HepG2 (cell line): ENCODE data around the gene CARTPT. TPM values are rescaled to one million over a fixed set of nuclear protein-coding genes. Genes with fewer than 3 reads are reported as not detected.

Experiments used
- ATAC-seq: fragments of 200-7000 bp; cut with Tn5 transposase; 3 replicates; pipeline ENCODE4 v1.9.1; 2020; ENCODE audit warnings: mild to moderate bottlenecking, moderate library complexity
- BruUV-seq: library from RNA; stranded (reverse); fragments of 400-500 nt; replicated peaks from 2 replicates; lab custom pipeline; 2021; lab: Mats Ljungman, UMichigan
- CTCF ChIA-PET: fragments of 300-600 bp; formaldehyde crosslinking; extraction: SDS; loops from one replicate; lab custom pipeline; 2021; ENCODE audit warnings: low total read pairs, inconsistent platforms, low intra/inter-chr PET ratio; lab: Yijun Ruan, JAX
- POLR2A ChIA-PET: fragments of 350-600 bp; sonication (Branson Sonifier 250); formaldehyde crosslinking; loops from one replicate; lab custom pipeline; 2020; ENCODE audit warnings: antibody characterized with exemption, inconsistent platforms; lab: Yijun Ruan, JAX
- DNase-seq: peaks from one replicate; pipeline ENCODE4 v3.0.0-alpha.2; 2015; ENCODE audit warnings: low spot score
- FAIRE-seq: peaks from 3 replicates; lab custom pipeline; 2011; peaks lifted over from hg19 to GRCh38; lab: Jason Lieb, UNC
- H2AFZ ChIP-seq: one replicate; pipeline ENCODE4 v1.6.1; 2011; ENCODE audit warnings: low read length, inconsistent platforms
- H3K27ac ChIP-seq: fragments of 300-600 bp; 3 replicates; pipeline ENCODE4 v1.8.0; 2011; ENCODE audit warnings: mixed run types, mild to moderate bottlenecking, mixed read lengths, low read length, inconsistent platforms; ENCODE audit not compliant: insufficient read depth; ENCODE audit errors: extremely low read length
- H3K27me3 ChIP-seq, 2 experiments: fragments of 200-600 bp in 1 of 2; 2 replicates in 1 of 2; 3 replicates in 1 of 2; pipeline versions ENCODE4 v1.6.0 to v1.8.0; 2011; ENCODE audit warnings: low read length in 2 of 2, mild to moderate bottlenecking in 2 of 2, moderate library complexity in 2 of 2, inconsistent platforms in 1 of 2; ENCODE audit not compliant: insufficient read depth in 2 of 2, control insufficient read depth in 1 of 2
- H3K36me3 ChIP-seq, 2 experiments: fragments of 200-600 bp in 1 of 2; replicated peaks in 1 of 2; 2 replicates in 1 of 2; 3 replicates in 1 of 2; pipeline versions ENCODE4 v1.5.1 to v1.8.0; 2011; ENCODE audit warnings: low read length in 2 of 2, inconsistent platforms in 1 of 2; ENCODE audit not compliant: insufficient read depth in 2 of 2, control insufficient read depth in 1 of 2
- H3K4me1 ChIP-seq: 2 replicates; pipeline ENCODE4 v1.5.1; 2012; ENCODE audit warnings: low read length, inconsistent platforms; ENCODE audit not compliant: insufficient read depth
- H3K4me2 ChIP-seq: 2 replicates; pipeline ENCODE4 v1.6.0; 2011; ENCODE audit warnings: low read depth, low read length, inconsistent platforms
- H3K4me3 ChIP-seq, 3 experiments: fragments of 200-600 bp in 1 of 3; sonication (generic), shearing (Covaris generic) in 1 of 3; replicated peaks in 1 of 3; 2 replicates each; pipeline ENCODE4 v1.5.1; 2011 to 2016; ENCODE audit warnings: low read length in 3 of 3, inconsistent platforms in 2 of 3, low read depth in 2 of 3, mild to moderate bottlenecking in 2 of 3, control low read depth in 1 of 3, mixed read lengths in 1 of 3; ENCODE audit not compliant: insufficient read depth in 1 of 3
- H3K79me2 ChIP-seq: one replicate; pipeline ENCODE4 v1.6.1; 2011; ENCODE audit warnings: low read length, inconsistent platforms; ENCODE audit not compliant: insufficient read depth
- H3K9ac ChIP-seq: 2 replicates; pipeline ENCODE4 v1.6.0; 2011; ENCODE audit warnings: mild to moderate bottlenecking, low read depth, low read length, inconsistent platforms; ENCODE audit not compliant: insufficient read depth
- H3K9me3 ChIP-seq: 2 replicates; pipeline ENCODE4 v1.5.1; 2012; ENCODE audit warnings: mild to moderate bottlenecking, low read length
- H4K20me1 ChIP-seq: 2 replicates; pipeline ENCODE4 v1.6.0; 2011; ENCODE audit warnings: inconsistent platforms, mild to moderate bottlenecking, low read length, moderate library complexity; ENCODE audit not compliant: insufficient read depth
- FOSL2 ChIP-seq: sonication (generic); formaldehyde crosslinking; IDR thresholded peaks from 2 replicates; pipeline ENCODE4 v1.4.0; 2020; ENCODE audit warnings: missing genetic modification reagents
- HOXD1 ChIP-seq: sonication (generic); formaldehyde crosslinking; IDR thresholded peaks from 2 replicates; pipeline ENCODE4 v1.5.0; 2020; ENCODE audit warnings: missing genetic modification reagents
- MTF1 ChIP-seq: sonication (generic); formaldehyde crosslinking; IDR thresholded peaks from 2 replicates; pipeline ENCODE4 v1.5.0; 2020; ENCODE audit warnings: missing genetic modification reagents
- NFE2 ChIP-seq: sonication (generic); formaldehyde crosslinking; IDR thresholded peaks from 2 replicates; pipeline ENCODE4 v1.4.0; 2020; ENCODE audit warnings: missing genetic modification reagents
- PITX1 ChIP-seq: sonication (generic); formaldehyde crosslinking; IDR thresholded peaks from 2 replicates; pipeline ENCODE4 v1.5.1; 2020; ENCODE audit warnings: mild to moderate bottlenecking, missing genetic modification reagents
- POGZ ChIP-seq: sonication (generic); formaldehyde crosslinking; IDR thresholded peaks from 2 replicates; pipeline ENCODE4 v1.4.0; 2020; ENCODE audit warnings: mild to moderate bottlenecking, missing genetic modification reagents
- RARG ChIP-seq: sonication (generic); formaldehyde crosslinking; IDR thresholded peaks from 2 replicates; pipeline ENCODE4 v1.4.0; 2020; ENCODE audit warnings: low read depth, mild to moderate bottlenecking, missing genetic modification reagents
- RFX1 ChIP-seq: fragments of 450-650 bp; IDR thresholded peaks from 2 replicates; pipeline ENCODE4 v1.6.1; 2017
- RFXANK ChIP-seq: IDR thresholded peaks from 2 replicates; pipeline ENCODE4 v1.6.1; 2016
- SALL1 ChIP-seq: sonication (generic); formaldehyde crosslinking; IDR thresholded peaks from 2 replicates; pipeline ENCODE4 v1.8.0; 2022; ENCODE audit warnings: mild to moderate bottlenecking, missing genetic modification reagents
- STAG1 ChIP-seq: sonication (generic); formaldehyde crosslinking; IDR thresholded peaks from 2 replicates; pipeline ENCODE4 v1.4.0; 2020; ENCODE audit warnings: missing genetic modification reagents
- ZBTB25 ChIP-seq: IDR thresholded peaks from 2 replicates; pipeline ENCODE4 v1.6.1; 2018; ENCODE audit warnings: missing genetic modification reagents
- ZNF260 ChIP-seq: sonication (generic); formaldehyde crosslinking; IDR thresholded peaks from 2 replicates; pipeline ENCODE4 v1.4.0; 2020; ENCODE audit warnings: missing genetic modification reagents, low read depth, mild to moderate bottlenecking, borderline replicate concordance
- ZNF318 ChIP-seq: sonication (generic); formaldehyde crosslinking; IDR thresholded peaks from 2 replicates; pipeline ENCODE4 v1.4.0; 2020; ENCODE audit warnings: mild to moderate bottlenecking, missing genetic modification reagents
- ZNF563 ChIP-seq: sonication (generic); formaldehyde crosslinking; IDR thresholded peaks from 2 replicates; pipeline ENCODE4 v1.8.0; 2022; ENCODE audit warnings: mild to moderate bottlenecking, moderate library complexity, missing genetic modification reagents
- ZNF576 ChIP-seq: sonication (generic); formaldehyde crosslinking; IDR thresholded peaks from 2 replicates; pipeline ENCODE4 v1.4.0; 2020; ENCODE audit warnings: mild to moderate bottlenecking, missing genetic modification reagents
- ZSCAN31 ChIP-seq: sonication (generic); formaldehyde crosslinking; IDR thresholded peaks from 2 replicates; pipeline ENCODE4 v1.5.0; 2020; ENCODE audit warnings: low read depth, mild to moderate bottlenecking, missing genetic modification reagents
- WGBS: methylation state at CpG from one replicate; pipeline ENCODE4 v1.1.6; 2017; ENCODE audit warnings: low lambda C conversion rate; 5-methylcytosine and 5-hydroxymethylcytosine counted together
- in situ Hi-C: cut with HindIII; loops from 2 replicates; pipeline ENCODE4 v1.10.0; 2017; ENCODE audit warnings: low pct_unique_long_range_greater_than_20kb; ENCODE audit not compliant: extremely low pct_ligation_motif_present
- intact Hi-C: fragments of 100-400 bp; cut with micrococcal nuclease; formaldehyde crosslinking; loops from one replicate; pipeline ENCODE4 v1.10.0; 2022; ENCODE audit not compliant: unreplicated experiment
- polyA plus RNA-seq, 8 experiments: library from polyadenylated mRNA; depleted of rRNA in 3 of 8; stranded (reverse) in 7 of 8; unstranded in 1 of 8; fragments of >200 nt; fragmentation: Illumina TruSeq in 4 of 8; extraction: Trizol in 4 of 8; gene quantifications; 2 replicates each; pipeline versions ENCODE4 v1.2.1 to v1.2.3, GENCODE V29; 2011 to 2016; ENCODE audit warnings: low read depth in 4 of 8, missing spikeins in 1 of 8, mixed read lengths in 1 of 8; ENCODE audit not compliant: insufficient read depth in 1 of 8
- total RNA-seq, 5 experiments: library from RNA; depleted of rRNA; stranded (reverse); fragments of >200 nt; fragmentation: Illumina TruSeq; extraction: Trizol; gene quantifications; 2 replicates each; pipeline ENCODE4 v1.2.3, GENCODE V29; 2016; ENCODE audit warnings: low read depth in 1 of 5

The CARTPT gene
- total and polyA plus RNA-seq, 2 of the 13 experiments (the other 11 are each of a cell fraction or from before 2014, with no cell fraction given), result not detected

GRCh38 chr5:71744009-71744790 lies 25.1 kb downstream of the CARTPT start:
- Histone ChIP-seq H3K9me3 (no peaks in the 10 kb centered on the region), H4K20me1 (no peaks in the 10 kb centered on the region), H3K27me3 (no peaks in the 10 kb centered on the region), H3K36me3 (no peaks in the 10 kb centered on the region), H2AFZ (no peak overlapping the region), H3K9ac (no peak overlapping the region), H3K27ac (no peak overlapping the region), H3K4me1 (peaks cover 17% of the 10 kb centered on the region; the same call in 1 of the 2 replicates), H3K4me2 (0 out of 2 replicates have a peak overlapping the region, but pooled peaks have one; percentile 19), H3K4me3 (no peak overlapping the region), H3K79me2 (no peaks in the 10 kb centered on the region)
- no TSS peak for BruUV-seq
- ChIA-PET POLR2A (no interaction called here), CTCF (no interaction called here)
- intact Hi-C loops, result no loop called here
- TF ChIP-seq RFXANK (CRISPR knock-in tag) (no peak), STAG1 (CRISPR knock-in tag) (no peak), SALL1 (CRISPR knock-in tag) (no peak), PITX1 (no peak), HOXD1 (CRISPR knock-in tag) (no peak), NFE2 (CRISPR knock-in tag) (no peak), ZNF576 (CRISPR knock-in tag) (no peak), FOSL2 (CRISPR knock-in tag) (no peak), ZNF318 (no peak), RARG (CRISPR knock-in tag) (no peak), POGZ (CRISPR knock-in tag) (no peak), ZBTB25 (CRISPR knock-in tag) (no peak), ZNF563 (CRISPR knock-in tag) (no peak), MTF1 (no peak), RFX1 (no peak), ZNF260 (CRISPR knock-in tag) (no peak), ZSCAN31 (CRISPR knock-in tag) (no peak)
- WGBS, result 35% methylated on average over 7 of the region's 7 CpGs
- in situ Hi-C loops, result no loop called here
- FAIRE-seq, result no peak
- ATAC-seq, result no peak
- no peak for DNase-seq
